IPS DF 6.9 (cell line): ENCODE results near the gene ACSL4.
A peak's percentile ranks its signal among the peaks of the same experiment; 100 is the strongest.
"Not testable (repeated sequence)": the region's sequence is repeated elsewhere in the genome, so short reads cannot be mapped to it uniquely, and the experiment has no call there.

Experiments used
- DNase-seq: peaks from one replicate; pipeline ENCODE4 v3.0.0-alpha.2; 2013; ENCODE audit warnings: low read depth, low spot score
- H3K27ac ChIP-seq: one replicate; pipeline ENCODE4 v1.5.1; 2013; ENCODE audit warnings: low read length, control low read depth
- H3K27me3 ChIP-seq: 2 replicates; pipeline ENCODE4 v1.6.1; 2013; ENCODE audit warnings: mild to moderate bottlenecking, low read length; ENCODE audit not compliant: control insufficient read depth, insufficient read depth
- H3K36me3 ChIP-seq: 2 replicates; pipeline ENCODE4 v1.6.1; 2013; ENCODE audit warnings: low read length; ENCODE audit not compliant: control insufficient read depth, insufficient read depth
- H3K4me1 ChIP-seq: 2 replicates; pipeline ENCODE4 v1.6.1; 2013; ENCODE audit warnings: low read length; ENCODE audit not compliant: control insufficient read depth, insufficient read depth
- H3K4me3 ChIP-seq: 2 replicates; pipeline ENCODE4 v1.5.1; 2013; ENCODE audit warnings: mild to moderate bottlenecking, low read length
- H3K9me3 ChIP-seq: 2 replicates; pipeline ENCODE4 v1.6.1; 2013; ENCODE audit warnings: low read length, inconsistent platforms; ENCODE audit not compliant: control insufficient read depth, insufficient read depth
- WGBS: extraction: QIAGEN DNeasy Blood & Tissue Kit; methylation state at CpG from one replicate; pipeline ENCODE4 v1.1.7; 2013; ENCODE audit warnings: mixed read lengths, missing lambda C conversion rate; ENCODE audit not compliant: insufficient read length, insufficient coverage; 5-methylcytosine and 5-hydroxymethylcytosine counted together

The ACSL4 gene

DNA sequence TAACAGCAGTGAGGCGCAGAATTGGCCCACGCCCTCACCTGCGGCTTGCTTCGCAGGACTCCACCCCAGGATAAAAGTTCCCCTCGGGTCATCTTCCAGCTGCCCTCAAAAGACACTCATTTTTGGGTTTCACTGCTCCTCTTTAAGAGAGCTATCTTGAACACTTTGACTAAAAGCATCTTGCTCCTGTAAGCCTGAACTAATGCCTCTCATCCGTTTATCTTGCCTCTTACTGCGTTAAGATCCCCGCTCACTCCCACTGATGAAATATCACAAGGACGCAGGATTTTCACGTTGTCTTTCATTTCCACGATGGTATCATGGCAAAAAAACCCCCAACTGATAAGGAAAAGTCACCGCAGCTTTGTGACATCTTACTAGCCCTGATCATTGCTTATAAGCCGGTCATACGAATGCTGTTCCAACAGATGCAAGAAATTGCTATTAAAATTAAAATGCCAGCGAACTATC is 591 bp upstream of the ACSL4 start:
- no peaks in the 10 kb centered on the region for H3K9me3 ChIP-seq
- no peaks in the 10 kb centered on the region for H3K27me3 ChIP-seq
- DNase-seq: no peak
- peak overlapping the region; percentile 83; the same call in 1 of the 2 replicates for H3K4me3 ChIP-seq
- no peak overlapping the region for H3K27ac ChIP-seq
- H3K4me1 ChIP-seq: no peaks in the 10 kb centered on the region
- WGBS: no CpG with 5 or more reads among the region's 15 CpGs
- no peaks in the 10 kb centered on the region for H3K36me3 ChIP-seq

DNA sequence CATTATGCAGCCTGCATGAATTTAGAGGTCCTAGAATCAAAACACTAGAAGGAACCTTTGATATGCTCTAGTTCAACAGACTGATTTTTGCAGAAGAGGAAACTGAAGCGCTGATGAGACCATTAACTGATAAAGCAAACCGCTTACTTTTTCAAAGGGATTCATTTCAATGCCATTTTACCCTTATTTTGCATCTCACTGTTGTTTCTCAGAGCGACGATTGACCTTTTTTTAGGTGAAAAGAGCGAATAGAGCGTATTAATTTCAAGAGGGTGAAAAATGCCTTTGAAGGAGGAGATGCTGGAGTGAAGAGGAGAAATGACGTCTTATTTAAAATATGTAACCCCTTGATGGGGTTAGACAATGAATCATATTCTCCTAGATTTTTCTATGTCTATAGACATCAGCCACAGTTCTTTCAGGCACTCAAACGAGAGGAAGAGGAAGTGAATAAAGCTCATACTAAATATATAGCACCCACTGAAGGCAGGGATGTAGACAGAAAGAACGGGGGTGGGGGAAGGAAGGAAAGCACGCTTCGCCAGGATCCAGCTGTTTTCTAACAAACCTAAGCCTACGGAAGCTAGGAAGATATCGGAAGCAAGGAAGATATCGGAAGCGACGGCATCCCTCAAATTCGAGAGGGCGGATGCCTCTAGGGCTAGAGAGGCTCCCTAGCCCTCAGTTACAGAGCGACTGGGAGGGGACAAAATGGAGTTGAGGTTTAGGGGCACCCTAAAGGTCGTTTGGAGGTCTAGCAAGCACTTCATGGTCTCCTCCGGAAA is 848 bp downstream of the ACSL4 start:
- Histone ChIP-seq H3K27ac (no peak overlapping the region), H3K36me3 (no peaks in the 10 kb centered on the region), H3K4me3 (peak overlapping the region; percentile 83), H3K27me3 (no peaks in the 10 kb centered on the region), H3K9me3 (no peaks in the 10 kb centered on the region), H3K4me1 (no peaks in the 10 kb centered on the region)
- no peak for DNase-seq
- no CpG with 5 or more reads among the region's 21 CpGs for WGBS

DNA sequence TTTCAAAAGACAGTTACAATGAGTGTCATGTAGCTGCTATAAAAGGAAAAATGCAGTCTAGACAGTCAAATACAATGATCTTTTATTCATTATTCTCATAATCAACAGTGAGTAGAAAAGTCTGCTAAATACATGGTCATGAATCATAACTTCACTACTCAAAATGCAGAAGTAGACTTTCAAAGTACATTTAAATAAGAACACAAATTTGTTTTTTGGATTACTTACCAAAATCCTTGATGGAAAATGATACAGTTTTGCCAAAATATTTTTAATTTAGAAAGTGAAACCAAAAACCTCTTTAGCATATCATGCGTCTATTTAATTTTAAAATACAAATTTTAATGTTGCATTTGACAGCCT is 4.9 kb downstream of the ACSL4 start:
- no peak overlapping the region for H3K27ac ChIP-seq
- whole genome bisulfite sequencing: no CpG with 5 or more reads among the region's 1 CpG
- no peaks in the 10 kb centered on the region for H3K9me3 ChIP-seq
- H3K36me3 ChIP-seq: no peaks in the 10 kb centered on the region
- no peak overlapping the region for H3K4me3 ChIP-seq
- no peaks in the 10 kb centered on the region for H3K4me1 ChIP-seq
- H3K27me3 ChIP-seq: no peaks in the 10 kb centered on the region
- DNase-seq: no peak

DNA sequence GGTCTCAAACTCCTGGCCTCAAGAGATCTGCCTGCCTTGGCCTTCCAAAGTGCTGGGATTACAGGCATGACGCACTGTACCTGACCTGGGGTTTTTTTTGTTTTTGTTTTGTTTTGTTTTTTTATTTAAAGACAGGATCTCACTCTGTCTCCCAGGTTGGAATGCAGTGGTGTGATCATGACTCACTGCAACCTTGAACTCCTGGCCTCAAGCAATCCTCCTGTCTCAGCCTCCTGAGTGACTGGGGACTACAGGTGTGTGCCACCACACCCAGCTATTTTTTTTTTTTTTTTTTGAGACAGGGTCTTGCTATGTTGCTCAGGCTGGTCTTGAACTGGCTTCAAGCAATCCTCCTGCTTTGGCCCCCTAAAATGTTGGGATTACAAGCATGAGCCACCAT is 8.1 kb downstream of the ACSL4 start:
- H3K4me1 ChIP-seq, DNase-seq, H3K27ac ChIP-seq, H3K9me3 ChIP-seq, H3K36me3 ChIP-seq, H3K4me3 ChIP-seq, H3K27me3 ChIP-seq: not testable (repeated sequence)
- no CpG with 5 or more reads among the region's 1 CpG for WGBS

DNA sequence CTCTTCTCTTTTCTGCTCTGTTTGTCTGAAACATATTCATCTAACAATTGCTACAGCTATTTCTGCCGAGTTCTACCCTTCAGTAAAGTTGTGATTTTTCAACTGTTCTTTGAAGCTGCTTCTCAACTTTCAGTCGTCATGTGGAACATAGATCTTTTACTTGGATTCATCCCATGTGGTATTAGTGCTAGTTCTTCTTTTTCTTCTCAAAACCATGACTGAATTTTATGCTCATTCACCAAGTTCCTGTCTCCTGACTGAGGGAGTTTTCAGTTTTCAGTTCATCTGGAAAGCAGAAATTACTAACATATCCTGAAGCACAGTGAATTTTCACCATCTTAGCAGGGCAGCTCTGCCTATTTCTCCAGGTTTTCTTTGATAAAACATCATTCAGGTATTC is 12.1 kb downstream of the ACSL4 start:
- Histone ChIP-seq H3K27ac (no peak overlapping the region), H3K4me1 (no peaks in the 10 kb centered on the region; the same call in 1 of the 2 replicates), H3K36me3 (no peaks in the 10 kb centered on the region), H3K4me3 (no peak overlapping the region), H3K9me3 (no peaks in the 10 kb centered on the region), H3K27me3 (no peaks in the 10 kb centered on the region)
- no peak for DNase-seq
- WGBS: no CpG with 5 or more reads among the region's 2 CpGs

DNA sequence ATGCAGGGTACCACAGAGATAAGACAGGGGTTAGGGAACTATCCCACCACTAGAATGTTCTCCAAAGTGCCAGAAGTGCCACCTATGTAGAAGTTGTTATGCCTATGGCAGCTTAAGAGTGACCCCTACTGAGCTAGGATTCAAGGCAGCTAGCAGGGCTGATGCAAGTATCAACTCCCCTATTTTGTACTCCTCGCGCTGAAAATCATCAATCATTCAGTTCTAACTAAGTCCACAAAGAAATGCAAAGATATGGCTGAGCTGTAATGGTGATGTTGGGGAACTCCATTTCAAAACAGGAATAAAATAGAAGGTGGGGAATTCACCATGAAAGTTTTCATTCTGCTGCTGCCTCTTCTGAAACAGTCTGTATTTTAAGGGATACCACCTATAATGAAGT is 13.8 kb downstream of the ACSL4 start:
- Histone ChIP-seq H3K4me3 (no peak overlapping the region), H3K27me3 (no peaks in the 10 kb centered on the region), H3K36me3 (no peaks in the 10 kb centered on the region), H3K4me1 (no peaks in the 10 kb centered on the region; the same call in 1 of the 2 replicates), H3K27ac (no peak overlapping the region), H3K9me3 (no peaks in the 10 kb centered on the region)
- WGBS: no CpG with 5 or more reads among the region's 2 CpGs
- no peak for DNase-seq

DNA sequence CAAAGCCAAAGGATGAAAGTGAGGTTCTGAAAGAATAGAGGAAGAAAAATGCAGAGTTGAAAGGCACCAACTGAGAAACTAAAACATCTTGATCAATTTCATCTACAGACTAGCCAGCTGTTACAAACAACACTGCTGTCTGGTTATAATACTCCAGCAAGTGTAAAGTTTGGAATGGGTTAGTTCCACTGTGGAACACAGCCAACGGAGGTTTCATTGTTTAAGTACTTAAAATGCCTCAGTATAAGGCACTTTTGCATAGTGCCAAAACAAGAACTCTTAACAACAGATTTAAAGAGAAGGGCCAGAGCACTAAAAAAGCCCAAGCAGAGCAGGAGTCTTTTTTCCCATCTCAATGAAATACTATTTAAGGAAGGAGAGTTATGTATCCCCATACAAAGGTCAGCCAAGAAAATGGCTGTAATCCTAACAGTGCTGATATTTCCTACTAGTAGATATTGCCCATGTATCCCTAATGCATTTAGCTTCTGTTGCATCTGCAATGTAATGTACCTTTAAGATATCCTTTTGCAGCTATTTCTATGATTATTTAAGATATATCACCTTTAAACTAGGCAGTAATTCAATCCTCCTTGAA is 16.5 kb downstream of the ACSL4 start:
- WGBS: no CpG with 5 or more reads among the region's 1 CpG
- no peak overlapping the region for H3K4me3 ChIP-seq

DNA sequence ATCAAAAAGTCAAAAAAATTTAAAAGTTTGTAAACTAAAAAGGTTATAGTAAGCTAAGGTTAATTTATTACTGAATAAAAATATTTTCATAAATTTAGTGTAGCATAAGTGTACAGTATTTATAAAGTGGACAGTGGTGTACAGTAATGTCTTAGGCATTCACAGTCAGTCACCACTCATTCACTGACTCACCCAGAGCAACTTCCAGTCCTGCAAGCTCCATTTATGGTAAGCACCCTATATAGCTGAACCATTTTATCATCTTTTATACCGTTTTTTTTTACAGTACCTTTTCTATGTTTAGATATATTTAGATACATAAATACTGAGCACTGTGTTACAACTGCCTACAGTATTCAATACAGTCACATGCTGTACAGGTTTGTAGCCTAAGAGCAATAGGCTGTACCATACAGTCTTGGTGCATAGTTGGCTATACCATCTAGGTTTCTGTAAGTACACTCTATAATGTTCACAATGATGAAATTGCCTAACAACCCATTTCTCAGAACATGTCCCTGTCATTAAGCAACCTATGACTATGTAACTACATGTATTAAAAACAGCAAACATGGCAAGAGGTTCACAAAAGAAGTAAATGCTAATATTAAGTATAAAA is 18.6 kb downstream of the ACSL4 start:
- no CpG with 5 or more reads among the region's 1 CpG for WGBS
- no peaks in the 10 kb centered on the region for H3K27me3 ChIP-seq
- H3K9me3 ChIP-seq: no peaks in the 10 kb centered on the region
- DNase-seq: no peak
- H3K27ac ChIP-seq: no peak overlapping the region
- no peaks in the 10 kb centered on the region for H3K36me3 ChIP-seq
- no peak overlapping the region for H3K4me3 ChIP-seq
- H3K4me1 ChIP-seq: no peaks in the 10 kb centered on the region; the same call in 1 of the 2 replicates

More for the DNA sequence above, 16.5 kb downstream of the ACSL4 start:
- H3K27me3 ChIP-seq: no peaks in the 10 kb centered on the region
- no peak for DNase-seq
- no peaks in the 10 kb centered on the region for H3K36me3 ChIP-seq
- H3K27ac ChIP-seq: no peak overlapping the region
- no peaks in the 10 kb centered on the region; the same call in 1 of the 2 replicates for H3K4me1 ChIP-seq
- no peaks in the 10 kb centered on the region for H3K9me3 ChIP-seq

DNA sequence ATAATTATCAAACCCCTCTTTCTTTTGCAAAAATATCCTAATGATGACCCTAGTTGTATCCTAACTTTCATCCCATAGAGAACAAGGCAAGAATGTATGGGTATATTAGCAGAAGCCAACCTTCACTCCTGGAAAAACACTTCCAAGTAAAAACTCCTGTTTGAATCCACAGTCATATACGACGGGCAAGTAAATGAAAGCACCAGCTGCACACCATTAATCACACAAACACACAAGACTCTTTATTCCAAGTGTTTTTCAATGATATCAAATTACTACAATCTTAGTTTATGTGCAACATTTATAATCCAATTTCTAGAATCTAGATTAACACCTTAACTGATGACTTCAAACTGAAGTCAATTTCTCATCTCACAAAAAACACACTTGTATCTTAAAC is 22.9 kb downstream of the ACSL4 start:
- Histone ChIP-seq H3K4me3 (no peak overlapping the region), H3K27me3 (no peaks in the 10 kb centered on the region), H3K36me3 (no peaks in the 10 kb centered on the region), H3K27ac (no peak overlapping the region), H3K9me3 (no peaks in the 10 kb centered on the region), H3K4me1 (no peaks in the 10 kb centered on the region)
- no CpG with 5 or more reads among the region's 2 CpGs for WGBS
- no peak for DNase-seq

DNA sequence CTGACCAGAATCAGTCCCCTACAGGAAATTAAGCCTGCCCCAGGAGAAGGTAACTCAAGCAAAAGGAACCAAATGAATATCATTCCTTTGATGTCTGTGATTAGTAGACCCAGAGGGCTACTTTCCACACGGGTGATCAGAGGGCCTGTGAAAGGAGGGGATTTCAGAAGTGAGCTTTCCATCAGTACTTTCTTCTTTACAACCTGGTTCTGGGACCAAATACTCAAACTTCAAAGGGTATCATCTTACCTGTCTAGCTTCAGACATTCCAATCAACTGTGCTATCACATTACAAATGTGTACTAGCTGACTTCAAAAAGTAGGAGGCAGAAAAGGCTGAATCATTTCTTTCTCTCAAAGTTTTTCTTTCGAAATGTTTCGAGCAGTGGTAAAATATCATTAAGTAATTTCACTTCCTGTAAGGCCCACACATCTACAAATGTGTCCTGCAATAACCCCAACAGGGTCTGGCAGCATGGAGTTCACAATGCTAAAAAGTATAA is 23.9 kb downstream of the ACSL4 start:
- Histone ChIP-seq H3K36me3 (no peaks in the 10 kb centered on the region), H3K4me3 (no peak overlapping the region), H3K27ac (no peak overlapping the region), H3K27me3 (no peaks in the 10 kb centered on the region), H3K9me3 (no peaks in the 10 kb centered on the region), H3K4me1 (no peaks in the 10 kb centered on the region)
- WGBS: no CpG with 5 or more reads among the region's 3 CpGs
- no peak for DNase-seq
